ENCODE measurements around the gene DTNBP1. TPM values are rescaled to one million over a fixed set of nuclear protein-coding genes. Genes with fewer than 3 reads are reported as not detected.

The DTNBP1 gene
- total and polyA plus RNA-seq, 2 of the 8 experiments (the other 6 are each of a cell fraction or from before 2014, with no cell fraction given), result 13.5 to 22.1 TPM

- TF ChIP-seq ATF2 (IDR thresholded peaks at IDR 0.05; ENCODE audit: low read length), result no peak
Measured at GRCh38 chr6:15509335-15509933, 153.4 kb downstream of the DTNBP1 start (continued).
